SK-N-SH (cell line): ENCODE results near the gene DTNBP1. TPM values are rescaled to one million over a fixed set of nuclear protein-coding genes. Genes with fewer than 3 reads are reported as not detected.

Experiments used
- CTCF ChIA-PET: fragments of 300-600, 350-600 bp; formaldehyde crosslinking; extraction: SDS; loops from one replicate; lab custom pipeline; 2021; lab: Yijun Ruan, JAX
- POLR2A ChIA-PET: fragments of 350-600 bp; sonication (Branson Sonifier 250); formaldehyde crosslinking; extraction: SDS; loops from one replicate; lab custom pipeline; 2020; ENCODE audit warnings: antibody characterized with exemption, inconsistent platforms; lab: Yijun Ruan, JAX
- DNase-seq: peaks from one replicate; pipeline ENCODE4 v3.0.0; 2012
- H2AFZ ChIP-seq: fragments of 200-600 bp; sonication (generic); 2 replicates; pipeline ENCODE4 v1.8.1; 2016; ENCODE audit warnings: antibody characterized with exemption, mild to moderate bottlenecking, low read depth
- H3F3A ChIP-seq: fragments of 200-600 bp; sonication (generic); replicated peaks from 2 replicates; pipeline ENCODE3; 2016; ENCODE audit warnings: antibody characterized with exemption, mild to moderate bottlenecking; ENCODE audit not compliant: insufficient read depth
- H3K27ac ChIP-seq, 2 experiments: fragments of 200-500 bp in 1 of 2; fragments of 200-600 bp in 1 of 2; sonication (Bioruptor generic) in 1 of 2; sonication (generic), shearing (Covaris generic) in 1 of 2; 2 replicates each; pipeline versions ENCODE4 v1.5.1 to v1.6.1; 2014 to 2016; ENCODE audit warnings: low read depth in 2 of 2, inconsistent platforms in 1 of 2, low read length in 1 of 2, mild to moderate bottlenecking in 1 of 2, mixed read lengths in 1 of 2
- H3K27me3 ChIP-seq: fragments of 200-600 bp; sonication (generic), shearing (Covaris generic); 2 replicates; pipeline ENCODE4 v1.6.1; 2016; ENCODE audit warnings: mixed run types; ENCODE audit not compliant: insufficient read depth
- H3K36me3 ChIP-seq, 2 experiments: fragments of 200-500 bp in 1 of 2; fragments of 200-600 bp in 1 of 2; sonication (Bioruptor generic) in 1 of 2; sonication (generic) in 1 of 2; replicated peaks in 1 of 2; 2 replicates each; pipeline versions ENCODE3 to v1.5.1; 2014 to 2016; ENCODE audit warnings: low read length in 1 of 2, mild to moderate bottlenecking in 1 of 2; ENCODE audit not compliant: insufficient read depth in 2 of 2, control insufficient read depth in 1 of 2
- H3K4me1 ChIP-seq, 2 experiments: fragments of 200-500 bp in 1 of 2; fragments of 200-600 bp in 1 of 2; sonication (Bioruptor generic) in 1 of 2; sonication (generic), shearing (Covaris generic) in 1 of 2; 2 replicates each; pipeline versions ENCODE4 v1.5.1 to v1.6.1; 2014 to 2016; ENCODE audit warnings: low read depth in 1 of 2, low read length in 1 of 2, mixed run types in 1 of 2; ENCODE audit not compliant: insufficient read depth in 2 of 2, control insufficient read depth in 1 of 2
- H3K4me2 ChIP-seq: fragments of 200-600 bp; sonication (generic), shearing (Covaris generic); 2 replicates; pipeline ENCODE4 v1.6.1; 2017; ENCODE audit warnings: mixed run types
- H3K4me3 ChIP-seq, 2 experiments: fragments of 200-500 bp in 1 of 2; fragments of 200-600 bp in 1 of 2; sonication (Bioruptor generic) in 1 of 2; sonication (generic), shearing (Covaris generic) in 1 of 2; 2 replicates each; pipeline versions ENCODE4 v1.5.1 to v1.8.1; 2014 to 2016; ENCODE audit warnings: low read depth in 2 of 2, inconsistent platforms in 1 of 2, low read length in 1 of 2, mild to moderate bottlenecking in 1 of 2, mixed read lengths in 1 of 2, moderate library complexity in 1 of 2
- H3K79me2 ChIP-seq: fragments of 200-600 bp; sonication (generic); 2 replicates; pipeline ENCODE4 v1.8.1; 2017; ENCODE audit warnings: mild to moderate bottlenecking; ENCODE audit not compliant: insufficient read depth
- H3K9ac ChIP-seq: fragments of 200-600 bp; sonication (generic); 2 replicates; pipeline ENCODE4 v1.6.1; 2017; ENCODE audit warnings: mixed run types
- H3K9me2 ChIP-seq: fragments of 200-600 bp; sonication (generic); 2 replicates; pipeline ENCODE4 v1.6.1; 2017; ENCODE audit warnings: mixed run types
- H3K9me3 ChIP-seq: fragments of 200-600 bp; sonication (generic); 2 replicates; pipeline ENCODE4 v1.6.1; 2017; ENCODE audit warnings: mixed run types, mild to moderate bottlenecking, moderate library complexity
- H4K20me1 ChIP-seq: fragments of 200-600 bp; sonication (generic); 2 replicates; pipeline ENCODE4 v1.6.1; 2017; ENCODE audit warnings: mild to moderate bottlenecking, mixed run types; ENCODE audit not compliant: insufficient read depth
- CHD2 ChIP-seq: fragments of 150-350 bp; IDR thresholded peaks from 2 replicates; pipeline ENCODE4 v1.6.1; 2018; ENCODE audit warnings: low read length; ENCODE audit not compliant: partially characterized antibody
- EZH2phosphoT487 ChIP-seq: fragments of 200-600 bp; sonication (generic); IDR thresholded peaks from 2 replicates; pipeline ENCODE4 v1.6.1; 2017; ENCODE audit warnings: low read depth, mixed run types, mild to moderate bottlenecking, antibody characterized with exemption, moderate library complexity, borderline replicate concordance
- FOSL2 ChIP-seq: IDR thresholded peaks from 2 replicates; pipeline ENCODE4 v1.4.0; 2012; ENCODE audit warnings: low read depth, mild to moderate bottlenecking, moderate library complexity, borderline replicate concordance
- FOXJ3 ChIP-seq: sonication (generic); formaldehyde crosslinking; IDR thresholded peaks from 2 replicates; pipeline ENCODE4 v1.5.1; 2020; ENCODE audit warnings: mild to moderate bottlenecking, missing genetic modification reagents
- FOXM1 ChIP-seq: IDR thresholded peaks from 2 replicates; pipeline ENCODE4 v1.4.0; 2012; ENCODE audit warnings: low read depth, mild to moderate bottlenecking
- JUND ChIP-seq: IDR thresholded peaks from 2 replicates; pipeline ENCODE4 v1.4.0; 2012
- MEF2A ChIP-seq: IDR thresholded peaks from 2 replicates; pipeline ENCODE4 v1.4.0; 2012; ENCODE audit warnings: low read depth, borderline replicate concordance
- MXI1 ChIP-seq: IDR thresholded peaks from 2 replicates; pipeline ENCODE4 v1.6.1; 2012; ENCODE audit warnings: mild to moderate bottlenecking, low read depth, low read length, improper control_type of control experiment
- NFIC ChIP-seq: IDR thresholded peaks from 2 replicates; pipeline ENCODE4 v1.4.0; 2012; ENCODE audit warnings: borderline replicate concordance
- NRF1 ChIP-seq: IDR thresholded peaks from 2 replicates; pipeline ENCODE4 v1.6.1; 2012; ENCODE audit warnings: low read depth, mild to moderate bottlenecking, low read length
- RFX5 ChIP-seq: IDR thresholded peaks from 2 replicates; pipeline ENCODE4 v1.6.1; 2012; ENCODE audit warnings: mild to moderate bottlenecking, improper control_type of control experiment, low read length
- TCF12 ChIP-seq: IDR thresholded peaks from 2 replicates; pipeline ENCODE4 v1.4.0; 2012
- TEAD4 ChIP-seq: IDR thresholded peaks from 2 replicates; pipeline ENCODE4 v1.4.0; 2012; ENCODE audit warnings: mild to moderate bottlenecking, borderline replicate concordance; ENCODE audit not compliant: insufficient read depth
- ZBTB33 ChIP-seq: IDR thresholded peaks from 2 replicates; pipeline ENCODE4 v1.4.0; 2012; ENCODE audit warnings: low read depth, borderline replicate concordance
- WGBS: methylation state at CpG from one replicate; pipeline ENCODE4 v1.1.6; 2017; ENCODE audit warnings: low lambda C conversion rate; 5-methylcytosine and 5-hydroxymethylcytosine counted together
- polyA plus RNA-seq, 3 experiments: library from polyadenylated mRNA; depleted of rRNA; stranded (reverse); fragments of >200 nt; gene quantifications; 2 replicates each; pipeline ENCODE4 v1.2.3, GENCODE V29; 2012
- TF ChIP-seq, protein P1 (sequence below): IDR thresholded peaks from 2 replicates; pipeline ENCODE4 v1.6.1; 2012; ENCODE audit warnings: mild to moderate bottlenecking, low read depth, low read length, moderate library complexity
- TF ChIP-seq, protein P2 (sequence below): fragments of 150-350 bp; IDR thresholded peaks from 2 replicates; pipeline ENCODE4 v1.6.1; 2017; ENCODE audit warnings: antibody characterized with exemption, low read length, low read depth, borderline replicate concordance
- TF ChIP-seq, protein P3 (sequence below): IDR thresholded peaks from 2 replicates; pipeline ENCODE4 v1.4.0; 2012; ENCODE audit warnings: low read depth

DTNBP1 gene
- polyA plus RNA-seq, 1 of the 3 experiments (the other 2 are of a cell fraction), result 19.7 TPM

GRCh38 chr6:15495375-15495901 lies 167.4 kb downstream of the DTNBP1 start:
- no peaks in the 10 kb centered on the region for H3K9me2 ChIP-seq
- no peak for DNase-seq
- H3F3A ChIP-seq, result no peaks in the 10 kb centered on the region
- peaks cover 3 to 24% of the 10 kb centered on the region in 2 experiments; a peak in 2 of 4 replicates for H3K4me1 ChIP-seq
- no peaks in the 10 kb centered on the region for H3K79me2 ChIP-seq
- H3K9me3 ChIP-seq, result no peaks in the 10 kb centered on the region
- 93% methylated on average over 9 of the region's 10 CpGs for WGBS
- H3K4me2 ChIP-seq, result no peak overlapping the region
- H3K9ac ChIP-seq, result no peak overlapping the region
- POLR2A ChIA-PET, result no interaction called here
- CTCF ChIA-PET, result no interaction called here
- TF ChIP-seq, protein P1, sequence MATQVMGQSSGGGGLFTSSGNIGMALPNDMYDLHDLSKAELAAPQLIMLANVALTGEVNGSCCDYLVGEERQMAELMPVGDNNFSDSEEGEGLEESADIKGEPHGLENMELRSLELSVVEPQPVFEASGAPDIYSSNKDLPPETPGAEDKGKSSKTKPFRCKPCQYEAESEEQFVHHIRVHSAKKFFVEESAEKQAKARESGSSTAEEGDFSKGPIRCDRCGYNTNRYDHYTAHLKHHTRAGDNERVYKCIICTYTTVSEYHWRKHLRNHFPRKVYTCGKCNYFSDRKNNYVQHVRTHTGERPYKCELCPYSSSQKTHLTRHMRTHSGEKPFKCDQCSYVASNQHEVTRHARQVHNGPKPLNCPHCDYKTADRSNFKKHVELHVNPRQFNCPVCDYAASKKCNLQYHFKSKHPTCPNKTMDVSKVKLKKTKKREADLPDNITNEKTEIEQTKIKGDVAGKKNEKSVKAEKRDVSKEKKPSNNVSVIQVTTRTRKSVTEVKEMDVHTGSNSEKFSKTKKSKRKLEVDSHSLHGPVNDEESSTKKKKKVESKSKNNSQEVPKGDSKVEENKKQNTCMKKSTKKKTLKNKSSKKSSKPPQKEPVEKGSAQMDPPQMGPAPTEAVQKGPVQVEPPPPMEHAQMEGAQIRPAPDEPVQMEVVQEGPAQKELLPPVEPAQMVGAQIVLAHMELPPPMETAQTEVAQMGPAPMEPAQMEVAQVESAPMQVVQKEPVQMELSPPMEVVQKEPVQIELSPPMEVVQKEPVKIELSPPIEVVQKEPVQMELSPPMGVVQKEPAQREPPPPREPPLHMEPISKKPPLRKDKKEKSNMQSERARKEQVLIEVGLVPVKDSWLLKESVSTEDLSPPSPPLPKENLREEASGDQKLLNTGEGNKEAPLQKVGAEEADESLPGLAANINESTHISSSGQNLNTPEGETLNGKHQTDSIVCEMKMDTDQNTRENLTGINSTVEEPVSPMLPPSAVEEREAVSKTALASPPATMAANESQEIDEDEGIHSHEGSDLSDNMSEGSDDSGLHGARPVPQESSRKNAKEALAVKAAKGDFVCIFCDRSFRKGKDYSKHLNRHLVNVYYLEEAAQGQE, result no peak
- no peak for TF ChIP-seq MEF2A
- TF ChIP-seq TEAD4, result no peak
- no peak for TF ChIP-seq FOSL2
- TF ChIP-seq, protein P2, sequence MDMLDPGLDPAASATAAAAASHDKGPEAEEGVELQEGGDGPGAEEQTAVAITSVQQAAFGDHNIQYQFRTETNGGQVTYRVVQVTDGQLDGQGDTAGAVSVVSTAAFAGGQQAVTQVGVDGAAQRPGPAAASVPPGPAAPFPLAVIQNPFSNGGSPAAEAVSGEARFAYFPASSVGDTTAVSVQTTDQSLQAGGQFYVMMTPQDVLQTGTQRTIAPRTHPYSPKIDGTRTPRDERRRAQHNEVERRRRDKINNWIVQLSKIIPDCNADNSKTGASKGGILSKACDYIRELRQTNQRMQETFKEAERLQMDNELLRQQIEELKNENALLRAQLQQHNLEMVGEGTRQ, result no peak
- no peak for TF ChIP-seq JUND
- TF ChIP-seq MXI1, result no peak
- TF ChIP-seq CHD2, result no peak
- no peak for TF ChIP-seq RFX5
- no peak for TF ChIP-seq EZH2phosphoT487
- no peak for TF ChIP-seq FOXM1
- no peak overlapping the region for H3K4me3 ChIP-seq
- no peaks in the 10 kb centered on the region for H3K27me3 ChIP-seq
- no peak overlapping the region for H2AFZ ChIP-seq
- peaks cover 2% of the 10 kb centered on the region; the same call in 1 of the 2 replicates for H4K20me1 ChIP-seq
- no peaks in the 10 kb centered on the region for H3K36me3 ChIP-seq
- H3K27ac ChIP-seq, result no peak overlapping the region

GRCh38 chr6:15493437-15494168 lies 169.2 kb downstream of the DTNBP1 start:
- Histone ChIP-seq H3K79me2 (no peaks in the 10 kb centered on the region), H3K4me3 (no peak overlapping the region), H4K20me1 (peaks cover 2% of the 10 kb centered on the region; the same call in 1 of the 2 replicates), H3K4me2 (no peak overlapping the region), H3F3A (no peaks in the 10 kb centered on the region), H3K36me3 (peaks cover 0 to 4% of the 10 kb centered on the region in 2 experiments), H3K27me3 (no peaks in the 10 kb centered on the region), H3K27ac (peak overlapping the region in 1 of 2 experiments; percentile 25; a peak in 1 of 4 replicates), H3K4me1 (peaks cover 3 to 19% of the 10 kb centered on the region in 2 experiments; a peak in 2 of 4 replicates), H2AFZ (no peak overlapping the region), H3K9me2 (no peaks in the 10 kb centered on the region), H3K9me3 (no peaks in the 10 kb centered on the region), H3K9ac (no peak overlapping the region)
- WGBS, result 64% methylated on average over 9 of the region's 9 CpGs
- POLR2A ChIA-PET, result no interaction called here
- CTCF ChIA-PET, result interaction anchor here (0.9 to 2.2 kb wide), 5 partner anchors 13 to 1364 kb away, joined by 3 to 11 read pairs (median 5); no protein-coding TSS in a partner anchor
- DNase-seq, result no peak
- TF ChIP-seq FOXM1 (no peak), TCF12 (peak; percentile 96), FOXJ3 (CRISPR knock-in tag) (no peak), ZBTB33 (no peak), NFIC (peak; percentile 72; the same call in 1 of the 2 replicates), NRF1 (no peak)
- TF ChIP-seq, protein P3, sequence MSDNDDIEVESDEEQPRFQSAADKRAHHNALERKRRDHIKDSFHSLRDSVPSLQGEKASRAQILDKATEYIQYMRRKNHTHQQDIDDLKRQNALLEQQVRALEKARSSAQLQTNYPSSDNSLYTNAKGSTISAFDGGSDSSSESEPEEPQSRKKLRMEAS, result peak; percentile 39; the same call in 1 of the 2 replicates
